Measurements from ENCODE around the gene SLX4. TPM values are rescaled to one million over a fixed set of nuclear protein-coding genes. Genes with fewer than 3 reads are reported as not detected.
A peak's percentile ranks its signal among the peaks of the same experiment; 100 is the strongest.
"Not testable (repeated sequence)": the region's sequence is repeated elsewhere in the genome, so short reads cannot be mapped to it uniquely, and the experiment has no call there.

The SLX4 gene
- 7.1 and 8.4 TPM in 2 replicates for total RNA-seq
- long read RNA-seq, partial matches to known transcripts, result 2 of 3 reads
- long read RNA-seq, other reads (novel, unspliced or antisense), result 1 of 3 reads

GRCh38 chr16:3611146-3611975, at the start of gene SLX4:
TSS of gene SLX4 (minus strand) at chr16:3611606. CDS start at chr16:3608964, 2,642 bp downstream.
- Mint-ChIP-seq H3K27ac (ENCODE audit: unreplicated experiment) (peak within 1 kb of the TSS; percentile 97), H3K27me3 (ENCODE audit: unreplicated experiment) (no peaks in the 10 kb centered on the region), H3K4me3 (ENCODE audit: unreplicated experiment) (peak within 1 kb of the TSS; percentile 99), H3K9me3 (ENCODE audit: unreplicated experiment) (no peaks in the 10 kb centered on the region), H3K36me3 (ENCODE audit: unreplicated experiment) (peaks cover 6% of the 10 kb centered on the region), H3K4me1 (ENCODE audit: unreplicated experiment) (peaks cover 28% of the 10 kb centered on the region)
- peak; percentile 98 for DNase-seq (ENCODE audit: extremely low spot score, unreplicated experiment)
- no peak for TF ChIP-seq CTCF (IDR thresholded peaks at IDR 0.05)

- peaks cover 28% of the 10 kb centered on the region for H3K36me3 Mint-ChIP-seq (ENCODE audit: unreplicated experiment)
- DNase-seq (ENCODE audit: extremely low spot score, unreplicated experiment), result no peak
- TF ChIP-seq CTCF (IDR thresholded peaks at IDR 0.05), result no peak
- H3K27ac Mint-ChIP-seq (ENCODE audit: unreplicated experiment), result peak overlapping the region; percentile 32
- no peak overlapping the region for H3K4me3 Mint-ChIP-seq (ENCODE audit: unreplicated experiment)
- no peaks in the 10 kb centered on the region for H3K9me3 Mint-ChIP-seq (ENCODE audit: unreplicated experiment)
- H3K27me3 Mint-ChIP-seq (ENCODE audit: unreplicated experiment), result no peaks in the 10 kb centered on the region
- peaks cover 5% of the 10 kb centered on the region for H3K4me1 Mint-ChIP-seq (ENCODE audit: unreplicated experiment)
Measured at GRCh38 chr16:3659251-3659650, 47.8 kb upstream of the SLX4 start.

- no peak for TF ChIP-seq CTCF (IDR thresholded peaks at IDR 0.05)
- DNase-seq (ENCODE audit: extremely low spot score, unreplicated experiment), result no peak
- no peaks in the 10 kb centered on the region for H3K9me3 Mint-ChIP-seq (ENCODE audit: unreplicated experiment)
- H3K27me3 Mint-ChIP-seq (ENCODE audit: unreplicated experiment), result no peaks in the 10 kb centered on the region
- peaks cover 5% of the 10 kb centered on the region for H3K4me1 Mint-ChIP-seq (ENCODE audit: unreplicated experiment)
- H3K36me3 Mint-ChIP-seq (ENCODE audit: unreplicated experiment), result peaks cover 20% of the 10 kb centered on the region
- H3K4me3 Mint-ChIP-seq (ENCODE audit: unreplicated experiment), result no peak overlapping the region
- no peak overlapping the region for H3K27ac Mint-ChIP-seq (ENCODE audit: unreplicated experiment)
Measured at GRCh38 chr16:3656491-3657468, 45.4 kb upstream of the SLX4 start.

GRCh38 chr16:3656160-3656490, 44.7 kb upstream of the SLX4 start:
- H3K9me3 Mint-ChIP-seq (ENCODE audit: unreplicated experiment); H3K4me1 Mint-ChIP-seq (ENCODE audit: unreplicated experiment); H3K27me3 Mint-ChIP-seq (ENCODE audit: unreplicated experiment); DNase-seq (ENCODE audit: extremely low spot score, unreplicated experiment); H3K4me3 Mint-ChIP-seq (ENCODE audit: unreplicated experiment); H3K27ac Mint-ChIP-seq (ENCODE audit: unreplicated experiment): not testable (repeated sequence)
- peaks cover 22% of the 10 kb centered on the region for H3K36me3 Mint-ChIP-seq (ENCODE audit: unreplicated experiment)

GRCh38 chr16:3655396-3656159, 44.2 kb upstream of the SLX4 start:
- H3K27ac Mint-ChIP-seq (ENCODE audit: unreplicated experiment), result no peak overlapping the region
- no peaks in the 10 kb centered on the region for H3K27me3 Mint-ChIP-seq (ENCODE audit: unreplicated experiment)
- H3K36me3 Mint-ChIP-seq (ENCODE audit: unreplicated experiment), result peaks cover 19% of the 10 kb centered on the region
- peaks cover 5% of the 10 kb centered on the region for H3K4me1 Mint-ChIP-seq (ENCODE audit: unreplicated experiment)
- H3K4me3 Mint-ChIP-seq (ENCODE audit: unreplicated experiment), result no peak overlapping the region
- DNase-seq (ENCODE audit: extremely low spot score, unreplicated experiment), result no peak
- no peaks in the 10 kb centered on the region for H3K9me3 Mint-ChIP-seq (ENCODE audit: unreplicated experiment)
- TF ChIP-seq CTCF (IDR thresholded peaks at IDR 0.05), result no peak
